ENCODE measurements around the gene KIF23. TPM values are rescaled to one million over a fixed set of nuclear protein-coding genes. Genes with fewer than 3 reads are reported as not detected.

Gene KIF23
- total RNA-seq, 4 donors from 2014 or later = 1.1 to 8.6 (median 4.7) TPM

DNA sequence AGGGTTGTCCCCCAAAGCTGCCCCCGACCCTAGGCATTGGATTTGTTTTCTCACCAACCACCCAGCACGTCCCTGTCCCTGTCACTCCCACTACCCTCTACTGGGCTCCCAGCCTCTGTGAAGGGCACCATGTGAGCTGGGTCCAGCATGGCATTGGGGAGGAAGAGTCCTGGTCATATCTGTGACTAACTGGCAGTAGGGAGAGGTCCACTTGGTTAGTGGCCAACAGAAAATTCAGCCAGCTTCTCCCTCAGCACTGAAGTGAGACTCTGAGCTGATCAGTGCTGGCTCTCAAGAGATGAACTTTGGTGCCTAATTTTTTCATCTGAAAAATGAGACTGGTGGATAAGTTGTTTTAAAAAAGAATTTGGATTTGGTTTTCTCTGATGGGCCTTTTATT, 11.3 kb upstream of the KIF23 start:
- H3K4me1 ChIP-seq = no peaks in the 10 kb centered on the region
- no peak overlapping the region for H3K4me3 ChIP-seq
- ATAC-seq = no peak
- no peak for TF ChIP-seq EP300 (IDR thresholded peaks at IDR 0.05)
- TF ChIP-seq, protein P1, sequence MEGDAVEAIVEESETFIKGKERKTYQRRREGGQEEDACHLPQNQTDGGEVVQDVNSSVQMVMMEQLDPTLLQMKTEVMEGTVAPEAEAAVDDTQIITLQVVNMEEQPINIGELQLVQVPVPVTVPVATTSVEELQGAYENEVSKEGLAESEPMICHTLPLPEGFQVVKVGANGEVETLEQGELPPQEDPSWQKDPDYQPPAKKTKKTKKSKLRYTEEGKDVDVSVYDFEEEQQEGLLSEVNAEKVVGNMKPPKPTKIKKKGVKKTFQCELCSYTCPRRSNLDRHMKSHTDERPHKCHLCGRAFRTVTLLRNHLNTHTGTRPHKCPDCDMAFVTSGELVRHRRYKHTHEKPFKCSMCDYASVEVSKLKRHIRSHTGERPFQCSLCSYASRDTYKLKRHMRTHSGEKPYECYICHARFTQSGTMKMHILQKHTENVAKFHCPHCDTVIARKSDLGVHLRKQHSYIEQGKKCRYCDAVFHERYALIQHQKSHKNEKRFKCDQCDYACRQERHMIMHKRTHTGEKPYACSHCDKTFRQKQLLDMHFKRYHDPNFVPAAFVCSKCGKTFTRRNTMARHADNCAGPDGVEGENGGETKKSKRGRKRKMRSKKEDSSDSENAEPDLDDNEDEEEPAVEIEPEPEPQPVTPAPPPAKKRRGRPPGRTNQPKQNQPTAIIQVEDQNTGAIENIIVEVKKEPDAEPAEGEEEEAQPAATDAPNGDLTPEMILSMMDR (IDR thresholded peaks at IDR 0.05) = no peak
- no peak for TF ChIP-seq POLR2A (IDR thresholded peaks at IDR 0.05)
- no peaks in the 10 kb centered on the region for H3K36me3 ChIP-seq
- WGBS, 2 donors (ENCODE audit: low coverage in 1 of 2) = 100% methylated on average over 1 of the region's 2 CpGs; no CpG with 5 or more reads in 1 of the 2 donors
- no peaks in the 10 kb centered on the region for H3K9me3 ChIP-seq
- H3K27ac ChIP-seq = no peak overlapping the region
- H3K27me3 ChIP-seq = no peaks in the 10 kb centered on the region

DNA sequence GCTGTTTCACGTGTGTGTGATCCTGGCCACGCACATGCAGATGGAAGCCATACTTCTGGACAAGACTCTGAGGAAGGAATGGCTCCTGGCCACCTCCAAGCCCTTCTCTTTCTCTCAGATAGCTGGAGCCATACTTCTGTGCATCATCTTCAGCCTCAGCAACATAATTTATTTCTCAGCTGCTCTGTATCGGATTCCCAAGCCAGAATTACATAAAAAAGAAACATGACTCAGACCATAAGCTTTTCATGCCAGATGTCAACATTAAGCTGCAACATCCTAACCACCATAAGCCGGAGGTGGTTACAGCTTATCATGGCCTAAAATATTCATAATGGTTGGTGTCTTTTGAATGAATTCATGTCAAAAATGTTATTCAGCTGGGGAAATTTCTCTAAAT, 10.6 kb upstream of the KIF23 start:
- no peak overlapping the region for H3K4me3 ChIP-seq
- no peaks in the 10 kb centered on the region for H3K9me3 ChIP-seq
- H3K4me1 ChIP-seq = no peaks in the 10 kb centered on the region
- no peaks in the 10 kb centered on the region for H3K27me3 ChIP-seq
- 59 to 83% methylated on average over 2 to 4 of the region's 4 CpGs for whole genome bisulfite sequencing, 2 donors (ENCODE audit: low coverage in 1 of 2)
- no peak overlapping the region for H3K27ac ChIP-seq
- ATAC-seq = no peak
- TF ChIP-seq, protein P1 (IDR thresholded peaks at IDR 0.05) = no peak
- TF ChIP-seq POLR2AphosphoS5 (IDR thresholded peaks at IDR 0.05) (no peak), EP300 (IDR thresholded peaks at IDR 0.05) (no peak), POLR2A (IDR thresholded peaks at IDR 0.05) (no peak)
- no peaks in the 10 kb centered on the region for H3K36me3 ChIP-seq

DNA sequence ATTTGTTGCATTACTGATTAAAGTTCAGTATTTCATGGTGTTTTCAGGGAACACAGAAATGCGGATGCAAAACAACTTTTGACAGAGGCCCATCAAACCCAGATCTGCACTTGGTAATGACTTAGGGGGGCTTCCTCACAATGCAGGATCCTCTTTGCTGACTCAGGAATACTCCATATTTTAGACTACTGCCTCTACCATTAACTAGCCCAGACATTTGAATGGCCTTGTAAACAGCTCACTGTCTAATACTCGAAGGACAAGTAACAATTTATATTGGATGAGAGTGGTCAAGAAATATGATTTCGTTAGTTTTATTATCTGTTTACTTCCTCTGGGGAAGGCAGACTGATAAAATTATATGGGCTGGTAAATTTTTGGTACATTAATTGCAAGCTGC, 9.0 kb upstream of the KIF23 start:
- Histone ChIP-seq H3K36me3 (no peaks in the 10 kb centered on the region), H3K4me1 (no peaks in the 10 kb centered on the region), H3K27me3 (no peaks in the 10 kb centered on the region), H3K9me3 (no peaks in the 10 kb centered on the region), H3K27ac (no peak overlapping the region), H3K4me3 (no peak overlapping the region)
- no peak for ATAC-seq
- 58 to 64% methylated on average over 3 of the region's 3 CpGs for WGBS, 2 donors (ENCODE audit: low coverage in 1 of 2)
- TF ChIP-seq EP300 (IDR thresholded peaks at IDR 0.05) = no peak
- no peak for TF ChIP-seq POLR2AphosphoS5 (IDR thresholded peaks at IDR 0.05)
- TF ChIP-seq POLR2A (IDR thresholded peaks at IDR 0.05) = no peak
- TF ChIP-seq, protein P1 (IDR thresholded peaks at IDR 0.05) = no peak

DNA sequence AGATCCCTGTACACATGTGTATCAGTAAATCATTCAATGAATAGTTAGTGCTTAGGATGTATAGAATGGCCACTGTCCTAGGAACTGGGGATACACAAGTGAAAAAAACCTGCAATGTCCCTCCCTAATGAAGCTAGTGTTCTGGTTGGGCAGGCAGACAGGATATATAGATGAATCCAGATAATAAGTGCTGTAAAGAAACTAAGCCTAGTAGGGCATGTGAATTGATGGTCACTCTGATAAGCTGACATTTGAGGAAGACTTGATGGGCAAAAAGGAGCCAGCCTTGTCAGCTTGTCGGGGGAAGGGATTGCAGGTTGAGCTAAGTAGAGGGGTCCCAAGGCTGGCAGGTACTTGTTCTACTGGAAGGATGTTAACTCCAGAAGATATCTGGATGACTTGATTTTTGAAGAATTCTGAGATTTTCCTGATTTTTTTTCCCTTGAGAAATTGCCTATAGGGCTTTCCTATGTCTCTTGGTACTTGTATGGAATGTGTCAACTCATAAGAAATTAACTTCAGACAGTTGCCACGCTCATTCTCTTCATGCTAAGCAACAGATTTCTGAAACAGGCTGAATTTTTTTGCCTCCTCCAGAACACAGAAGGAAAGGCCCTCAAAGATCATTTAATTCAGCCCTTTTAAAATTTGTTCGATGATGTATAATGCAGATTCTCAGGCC, 6.3 kb upstream of the KIF23 start:
- 82 to 93% methylated on average over 2 to 3 of the region's 3 CpGs for WGBS, 2 donors (ENCODE audit: low coverage in 1 of 2)
- ATAC-seq = no peak
- no peaks in the 10 kb centered on the region for H3K9me3 ChIP-seq
- H3K27me3 ChIP-seq = no peaks in the 10 kb centered on the region
- H3K27ac ChIP-seq = no peak overlapping the region
- H3K4me3 ChIP-seq = no peak overlapping the region
- no peaks in the 10 kb centered on the region for H3K36me3 ChIP-seq
- TF ChIP-seq POLR2AphosphoS5 (IDR thresholded peaks at IDR 0.05) (no peak), POLR2A (IDR thresholded peaks at IDR 0.05) (no peak), EP300 (IDR thresholded peaks at IDR 0.05) (no peak)
- TF ChIP-seq, protein P1 (IDR thresholded peaks at IDR 0.05) = no peak
- no peaks in the 10 kb centered on the region for H3K4me1 ChIP-seq

DNA sequence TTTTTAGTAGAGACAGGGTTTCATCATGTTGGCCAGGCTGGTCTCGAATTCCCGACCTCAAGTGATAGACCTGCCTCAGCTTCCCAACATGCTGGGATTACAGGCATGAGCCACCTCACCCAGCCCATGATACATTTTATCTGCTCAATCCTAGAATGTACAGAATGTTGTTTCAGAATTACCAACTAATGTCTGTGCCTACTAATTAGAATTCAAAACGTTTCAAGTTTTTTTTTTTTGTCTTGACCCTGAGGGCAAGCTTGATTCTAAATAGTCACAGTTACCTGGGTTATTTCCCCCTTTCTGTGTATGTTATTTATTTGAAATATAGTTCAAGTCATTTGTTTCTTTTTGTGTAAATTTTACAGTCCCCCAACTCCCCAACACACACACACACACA, 5.3 kb upstream of the KIF23 start:
- ATAC-seq = no peak
- no peaks in the 10 kb centered on the region for H3K27me3 ChIP-seq
- WGBS, 2 donors (ENCODE audit: low coverage in 1 of 2) = 71 to 82% methylated on average over 3 of the region's 3 CpGs
- H3K4me3 ChIP-seq = no peak overlapping the region
- TF ChIP-seq EP300 (IDR thresholded peaks at IDR 0.05) = no peak
- TF ChIP-seq POLR2A (IDR thresholded peaks at IDR 0.05) = no peak
- H3K36me3 ChIP-seq = no peaks in the 10 kb centered on the region
- peaks cover 0 to 6% (median 0%) of the 10 kb centered on the region in 3 donors for H3K4me1 ChIP-seq
- no peak overlapping the region for H3K27ac ChIP-seq
- H3K9me3 ChIP-seq = no peaks in the 10 kb centered on the region
